HG02763 (cell line): ENCODE measurements around the gene AQP6.

ENCODE experiments used
- ATAC-seq: cut with Tn5 transposase; IDR thresholded peaks from one replicate; pipeline ENCODE4 v1.9.1; 2021; ENCODE audit warnings: mild to moderate bottlenecking, moderate library complexity; ENCODE audit not compliant: unreplicated experiment

Gene AQP6

DNA sequence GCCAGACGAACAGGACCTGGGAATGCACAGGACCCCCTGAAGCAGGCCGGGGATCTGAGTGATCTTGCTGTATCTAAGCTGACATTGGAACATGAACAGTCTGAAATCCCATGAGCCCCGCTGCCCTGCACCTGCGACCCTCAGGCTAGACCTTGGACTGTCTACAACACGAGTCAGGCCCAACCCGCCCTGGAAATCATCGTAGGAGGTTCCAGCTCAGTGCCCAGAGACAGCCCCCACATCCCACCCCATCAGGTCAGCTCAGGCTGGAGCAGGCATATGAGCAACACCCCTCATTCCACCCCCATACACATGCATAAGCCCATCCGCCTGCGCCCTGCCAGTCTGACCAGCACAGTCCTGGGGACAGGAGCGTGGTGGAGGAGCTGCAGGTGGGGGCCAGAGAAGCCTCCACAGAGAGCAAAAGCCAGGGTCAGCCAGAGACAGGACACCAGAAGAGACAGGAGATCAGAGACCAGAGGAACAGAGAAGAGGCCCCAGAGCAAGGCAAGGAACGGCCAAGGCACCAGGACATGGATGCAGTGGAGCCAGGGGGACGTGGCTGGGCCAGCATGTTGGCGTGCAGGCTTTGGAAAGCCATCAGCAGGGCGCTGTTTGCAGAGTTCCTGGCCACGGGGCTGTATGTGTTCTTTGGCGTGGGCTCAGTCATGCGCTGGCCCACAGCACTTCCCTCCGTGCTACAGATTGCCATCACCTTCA is at the start of gene AQP6:
AQP6 (plus strand) TSS at position 307 of the 720 bp plus-strand sequence; CDS start at position 534, 227 bp downstream.
- ATAC-seq = no peak

DNA sequence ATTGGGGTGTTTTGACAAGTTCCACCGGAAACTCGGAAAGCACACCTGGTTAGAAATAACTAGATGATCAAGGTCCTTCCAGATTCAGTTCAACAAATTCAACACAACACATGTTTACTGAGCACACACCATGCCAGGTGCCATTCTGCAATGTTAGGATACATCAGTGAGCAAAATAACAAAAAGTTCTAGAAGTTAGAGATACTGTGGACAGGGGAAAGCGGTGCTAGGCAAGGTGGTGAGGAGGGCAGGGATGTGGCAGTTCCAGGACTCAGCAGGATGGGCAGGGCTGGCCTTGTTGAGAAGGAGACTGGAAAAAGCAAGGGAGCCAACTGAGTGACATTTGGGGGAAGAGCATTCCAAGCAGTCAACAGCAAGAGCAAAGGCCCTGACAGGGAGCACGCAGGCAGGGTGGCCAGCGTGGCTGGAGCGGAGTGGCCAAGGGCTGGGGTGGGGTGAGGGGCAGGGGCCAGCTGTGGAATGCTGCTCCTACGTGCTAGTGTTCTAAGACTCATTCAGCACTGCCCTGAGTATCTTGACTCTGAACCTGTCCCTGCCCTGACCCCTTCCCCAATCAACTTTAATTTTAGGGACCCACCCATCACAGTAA is 49.6 kb upstream of the AQP6 start:
- ATAC-seq = no peak

GRCh38 chr12:49923880-49924556 is 48.7 kb upstream of the AQP6 start:
- no peak for ATAC-seq

DNA sequence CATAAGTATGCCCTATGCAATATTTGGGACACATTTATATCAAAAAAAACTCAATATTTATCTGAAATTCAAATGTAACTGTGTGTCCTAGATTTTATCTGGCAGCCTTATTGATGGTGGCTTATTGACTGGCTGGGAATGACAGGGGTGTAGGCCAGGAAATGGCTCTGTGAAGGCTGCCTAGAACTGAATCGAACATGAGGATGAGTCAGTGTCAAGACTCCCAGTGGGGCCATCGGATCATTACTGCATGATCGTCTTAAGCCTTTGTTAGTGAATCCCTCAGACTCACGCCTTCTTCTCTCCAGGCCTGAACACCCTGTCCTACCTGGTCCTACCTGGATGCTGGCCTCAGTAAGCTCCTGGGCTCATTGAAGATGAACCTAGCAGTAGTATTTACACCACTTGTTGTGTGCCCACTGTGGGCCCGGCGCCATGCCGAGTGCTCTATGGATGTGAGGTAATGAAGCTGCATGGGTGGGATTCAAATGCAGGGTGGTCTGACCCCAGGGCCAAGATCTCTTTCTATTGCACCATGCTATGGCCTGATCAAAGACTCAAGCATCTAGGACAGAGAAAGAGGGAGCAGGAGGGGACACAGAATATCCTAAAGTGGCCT is 48.0 kb upstream of the AQP6 start:
- ATAC-seq = no peak

DNA sequence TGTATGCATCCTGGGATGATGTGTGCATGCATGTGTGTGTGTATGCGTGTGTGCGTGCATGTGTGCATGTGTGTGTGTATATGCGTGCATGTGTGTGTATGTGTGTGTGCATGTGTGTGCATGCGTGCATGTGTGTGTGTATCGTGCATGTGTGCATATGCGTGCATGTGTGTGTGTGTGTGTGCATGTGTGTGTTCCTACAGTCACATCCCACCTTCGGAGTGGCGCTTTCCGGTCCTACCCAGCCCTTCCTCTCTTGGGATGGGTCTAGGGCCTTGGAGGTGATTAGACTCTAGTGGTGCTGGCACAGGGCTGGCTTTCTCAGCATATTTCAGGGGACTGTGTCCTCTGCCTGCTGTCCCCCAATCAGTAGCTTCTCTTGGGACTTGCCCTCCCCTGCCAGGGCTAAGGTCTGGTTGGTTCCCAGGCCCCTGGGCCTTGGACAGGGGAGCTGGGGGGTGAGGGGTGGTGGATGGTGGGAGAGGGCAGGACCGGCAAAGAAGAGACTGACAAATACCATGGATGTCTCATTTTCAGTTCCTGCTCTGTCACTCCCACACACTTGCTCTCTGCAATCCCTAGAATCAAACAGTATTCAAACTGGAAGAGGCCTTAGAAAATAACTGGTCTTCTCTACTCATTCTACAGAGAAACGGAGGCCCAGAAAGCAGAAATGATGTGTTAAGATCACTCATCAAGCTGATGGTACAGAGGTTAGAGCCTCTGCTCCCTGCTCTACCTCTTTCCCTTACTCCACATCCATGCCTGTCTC is 47.1 kb upstream of the AQP6 start:
- ATAC-seq = no peak

- ATAC-seq = no peak
Observed at GRCh38 chr12:49928471-49928870, 44.3 kb upstream of the AQP6 start.

- no peak for ATAC-seq
Observed at GRCh38 chr12:49929581-49929980, 43.2 kb upstream of the AQP6 start.

GRCh38 chr12:49930515-49931288 is 42.0 kb upstream of the AQP6 start:
- no peak for ATAC-seq

- no peak for ATAC-seq
Observed at GRCh38 chr12:49932023-49932422, 40.7 kb upstream of the AQP6 start.

GRCh38 chr12:49932533-49933130 is 40.1 kb upstream of the AQP6 start:
- no peak for ATAC-seq

GRCh38 chr12:49933796-49934195 is 39.0 kb upstream of the AQP6 start:
- ATAC-seq = no peak

DNA sequence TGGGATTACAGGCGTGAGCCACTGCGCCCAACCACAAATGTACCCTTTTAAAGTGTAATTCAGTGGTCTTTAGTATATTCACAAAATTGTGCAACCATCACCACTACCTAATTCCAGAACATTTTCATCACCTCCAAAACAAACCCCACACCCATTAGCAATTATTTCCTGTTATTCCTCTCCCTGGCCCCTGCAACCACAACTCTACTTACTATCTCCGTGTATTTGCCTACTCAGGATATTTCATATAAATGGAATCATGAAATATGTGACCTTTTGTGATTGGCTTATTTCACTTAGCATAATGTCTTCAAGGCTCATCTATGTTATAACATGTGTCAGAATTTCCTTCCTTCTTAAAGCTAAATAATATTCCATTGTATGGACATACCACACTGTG is 38.2 kb upstream of the AQP6 start:
- no peak for ATAC-seq

DNA sequence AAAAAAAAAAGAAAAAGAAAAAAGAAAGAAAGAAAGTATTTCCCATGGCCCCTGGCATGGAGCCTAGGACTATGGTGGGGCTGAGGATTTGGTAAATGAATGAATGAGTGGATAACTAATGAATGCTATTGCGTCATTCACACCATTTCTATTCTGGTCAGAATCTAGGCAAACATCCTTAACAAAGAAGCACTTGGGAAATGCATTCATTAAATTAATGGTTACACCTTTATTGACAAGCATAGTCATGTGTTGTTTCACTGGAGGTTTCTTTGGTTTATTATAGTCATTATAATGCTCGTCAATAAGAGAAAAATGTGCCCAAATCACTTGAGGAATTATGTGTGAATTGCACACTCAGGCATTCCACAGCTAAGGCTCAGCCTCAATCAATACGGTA is 35.8 kb upstream of the AQP6 start:
- ATAC-seq = no peak

GRCh38 chr12:49937639-49938300 is 35.0 kb upstream of the AQP6 start:
- no peak for ATAC-seq

DNA sequence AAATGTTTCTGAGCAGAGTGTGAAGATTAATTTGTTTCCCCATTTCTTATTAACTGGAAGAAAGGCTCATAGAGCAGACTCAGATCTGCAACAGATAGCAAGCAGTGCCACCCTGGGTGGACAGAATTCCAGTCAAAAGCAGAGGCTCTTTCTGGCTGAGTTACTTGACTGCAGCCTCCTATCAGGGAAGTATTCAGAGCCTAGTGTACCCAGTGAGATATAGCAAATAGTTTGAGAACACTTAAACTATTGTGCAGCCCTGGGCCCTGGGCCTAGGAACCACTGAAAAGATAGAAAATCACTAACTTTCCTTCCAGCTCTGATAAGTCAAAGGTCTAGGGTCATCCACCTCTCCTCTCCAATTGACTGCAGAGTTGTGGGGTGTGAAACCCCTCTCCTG is 33.4 kb upstream of the AQP6 start:
- ATAC-seq = no peak

DNA sequence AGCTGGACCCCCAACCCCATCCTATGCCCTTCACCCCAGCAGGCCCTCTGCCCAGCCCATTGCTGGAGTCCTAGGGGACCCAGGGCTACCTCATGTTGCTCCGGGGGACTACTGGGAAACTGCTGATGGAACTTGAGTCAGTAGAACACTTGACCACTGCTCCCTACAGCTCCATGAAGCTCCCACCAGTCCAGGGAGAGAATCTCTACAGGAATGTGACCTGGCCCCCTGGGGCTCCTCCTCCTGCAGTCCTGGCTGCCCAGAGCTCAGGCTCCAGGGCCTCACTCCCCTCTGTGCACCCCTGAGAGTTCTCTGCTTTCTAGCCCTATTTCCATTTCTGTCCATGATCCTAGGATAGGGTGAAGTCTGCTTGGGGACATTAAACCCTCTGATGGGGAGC is 33.0 kb upstream of the AQP6 start:
- ATAC-seq = no peak

DNA sequence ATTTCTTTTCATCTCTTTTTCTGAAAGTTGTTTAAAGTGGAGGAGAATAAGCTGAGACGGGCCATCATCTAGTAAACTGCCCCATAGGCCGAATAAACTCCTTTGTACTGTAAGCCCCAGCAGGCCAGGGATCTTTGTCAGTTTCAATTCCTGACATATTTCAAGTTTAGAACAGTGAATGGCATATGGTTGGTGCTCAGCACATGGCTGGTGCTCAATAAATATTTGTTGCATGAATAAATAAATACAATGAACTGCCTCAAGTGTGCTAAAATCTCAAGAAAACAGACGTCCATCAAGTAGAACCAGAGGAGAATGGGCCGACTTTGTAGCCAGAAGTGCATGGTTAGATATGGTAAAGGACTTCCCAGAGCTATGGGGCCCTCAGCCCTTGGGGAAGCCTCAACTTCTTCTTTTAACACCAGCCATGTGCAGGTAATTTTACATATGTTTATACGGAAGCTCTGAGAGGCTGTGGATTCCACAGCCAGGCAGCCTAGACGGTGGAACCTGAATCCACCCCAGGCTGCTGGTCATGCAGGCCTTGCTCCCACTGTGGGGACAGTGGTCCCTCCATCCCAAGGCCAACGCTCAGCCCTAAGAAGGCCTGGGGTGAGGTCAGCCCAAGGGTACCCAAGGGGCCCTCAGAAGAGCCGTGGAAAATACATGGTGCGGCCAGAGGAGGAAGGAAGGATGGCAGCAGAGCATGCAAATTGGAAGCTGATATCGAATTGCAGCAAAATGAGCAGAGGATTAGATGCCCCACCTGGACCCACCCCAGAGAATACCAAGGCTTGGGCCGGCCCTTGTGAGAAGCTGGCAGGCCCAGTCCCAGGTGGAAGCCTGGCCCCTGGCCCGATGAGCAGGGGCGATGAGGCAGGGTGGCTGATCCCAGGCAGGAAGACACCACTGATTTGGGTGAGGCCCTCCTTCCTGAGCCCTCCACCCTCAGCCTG is 30.9 kb upstream of the AQP6 start:
- no peak for ATAC-seq

- no peak for ATAC-seq
Observed at GRCh38 chr12:49942512-49942893, 30.2 kb upstream of the AQP6 start.
